Testis (tissue), 3 donors: ENCODE results near the gene DLG2. TPM values are rescaled to one million over a fixed set of nuclear protein-coding genes. Genes with fewer than 3 reads are reported as not detected.
"Not testable (repeated sequence)": the region's sequence is repeated elsewhere in the genome, so short reads cannot be mapped to it uniquely, and the experiment has no call there.

Experiments
- DNase-seq: peaks from one replicate; pipeline ENCODE4 v3.0.0-alpha.2; 2019
- H3K27ac ChIP-seq, 2 donors: fragments of 200-600 bp; sonication (generic); one replicate each; pipeline ENCODE4 v1.5.1; 2019
- H3K27me3 ChIP-seq: fragments of 200-600 bp; sonication (generic); one replicate; pipeline ENCODE4 v1.5.1; 2019
- H3K36me3 ChIP-seq: fragments of 200-600 bp; sonication (generic); one replicate; pipeline ENCODE4 v1.5.1; 2017; ENCODE audit warnings: low read depth; ENCODE audit errors: missing control alignments
- H3K4me1 ChIP-seq: fragments of 200-600 bp; sonication (generic); one replicate; pipeline ENCODE4 v1.5.1; 2019
- H3K4me3 ChIP-seq, 2 donors: fragments of 200-600 bp; sonication (generic); one replicate each; pipeline ENCODE4 v1.5.1; 2017 to 2019
- H3K9me3 ChIP-seq: fragments of 200-600 bp; sonication (generic); one replicate; pipeline ENCODE4 v1.5.1; 2017
- POLR2A ChIP-seq: fragments of 450-650 bp; IDR thresholded peaks from one replicate; pipeline ENCODE4 v1.6.1; 2017; ENCODE audit warnings: antibody characterized with exemption, mild to moderate bottlenecking, moderate library complexity
- WGBS, 2 donors: methylation state at CpG; one replicate each; pipeline ENCODE4 v1.1.5; 2018; 5-methylcytosine and 5-hydroxymethylcytosine counted together
- intact Hi-C: fragments of 100-400 bp; cut with DNase I; formaldehyde crosslinking; loops from one replicate; pipeline ENCODE4 v1.15.1; 2023; ENCODE audit warnings: low total_unique reads
- polyA plus RNA-seq: library from polyadenylated mRNA; stranded (reverse); fragments of 350-450 nt; fragmentation: Illumina TruSeq; extraction: RNeasy Lipid Tissue Mini Kit (QIAGEN cat#74804); gene quantifications from one replicate; pipeline ENCODE4 v1.2.3, GENCODE V29; 2014; ENCODE audit warnings: low read depth, low replicate concordance; ENCODE audit not compliant: insufficient read depth
- total RNA-seq, 2 donors: library from RNA; depleted of rRNA; stranded (reverse); fragments of >200 nt; gene quantifications; one replicate each; pipeline ENCODE4 v1.2.3, GENCODE V29; 2016
- TF ChIP-seq, protein P1 (sequence below), 3 experiments: fragments of 450-650 bp in 2 of 3; fragments of 200-600 bp in 1 of 3; sonication (generic) in 1 of 3; IDR thresholded peaks; one replicate each; pipeline ENCODE4 v1.5.1; 2016 to 2019; ENCODE audit warnings: antibody characterized with exemption in 3 of 3, mild to moderate bottlenecking in 2 of 3, moderate library complexity in 1 of 3

Gene DLG2
- total and polyA plus RNA-seq, 3 donors from 2014 or later: 13.8 to 23.0 (median 14.1) TPM

DNA sequence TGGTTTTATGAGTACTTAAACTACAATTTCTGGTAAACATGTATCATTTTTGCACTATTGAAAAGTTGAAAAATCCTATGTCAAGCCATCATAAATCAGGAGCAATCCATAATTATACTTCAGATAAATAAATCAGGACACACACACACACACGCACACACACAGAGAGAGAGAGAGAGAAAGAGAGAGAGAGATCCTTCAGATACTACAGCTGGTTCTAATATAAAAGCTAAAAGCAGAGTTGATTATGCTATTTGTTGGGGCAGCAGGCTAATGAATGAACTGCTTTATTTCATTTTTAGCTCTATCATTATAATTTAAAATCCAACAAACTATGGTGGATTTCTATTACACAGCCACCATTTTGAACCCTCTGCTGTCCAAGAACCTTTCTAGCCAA, 2018.6 kb downstream of the DLG2 start:
- intact Hi-C loops: no loop called here
- TF ChIP-seq, protein P1, sequence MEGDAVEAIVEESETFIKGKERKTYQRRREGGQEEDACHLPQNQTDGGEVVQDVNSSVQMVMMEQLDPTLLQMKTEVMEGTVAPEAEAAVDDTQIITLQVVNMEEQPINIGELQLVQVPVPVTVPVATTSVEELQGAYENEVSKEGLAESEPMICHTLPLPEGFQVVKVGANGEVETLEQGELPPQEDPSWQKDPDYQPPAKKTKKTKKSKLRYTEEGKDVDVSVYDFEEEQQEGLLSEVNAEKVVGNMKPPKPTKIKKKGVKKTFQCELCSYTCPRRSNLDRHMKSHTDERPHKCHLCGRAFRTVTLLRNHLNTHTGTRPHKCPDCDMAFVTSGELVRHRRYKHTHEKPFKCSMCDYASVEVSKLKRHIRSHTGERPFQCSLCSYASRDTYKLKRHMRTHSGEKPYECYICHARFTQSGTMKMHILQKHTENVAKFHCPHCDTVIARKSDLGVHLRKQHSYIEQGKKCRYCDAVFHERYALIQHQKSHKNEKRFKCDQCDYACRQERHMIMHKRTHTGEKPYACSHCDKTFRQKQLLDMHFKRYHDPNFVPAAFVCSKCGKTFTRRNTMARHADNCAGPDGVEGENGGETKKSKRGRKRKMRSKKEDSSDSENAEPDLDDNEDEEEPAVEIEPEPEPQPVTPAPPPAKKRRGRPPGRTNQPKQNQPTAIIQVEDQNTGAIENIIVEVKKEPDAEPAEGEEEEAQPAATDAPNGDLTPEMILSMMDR (IDR thresholded peaks at IDR 0.05): no peak
- TF ChIP-seq POLR2A: no peak
- Histone ChIP-seq H3K4me1 (no peaks in the 10 kb centered on the region), H3K4me3 (no peak overlapping the region), H3K27me3 (no peaks in the 10 kb centered on the region), H3K36me3 (no peaks in the 10 kb centered on the region), H3K9me3 (no peaks in the 10 kb centered on the region), H3K27ac (no peak overlapping the region)
- WGBS, 2 donors: 88 to 94% methylated on average over 1 of the region's 1 CpG
- DNase-seq: no peak

DNA sequence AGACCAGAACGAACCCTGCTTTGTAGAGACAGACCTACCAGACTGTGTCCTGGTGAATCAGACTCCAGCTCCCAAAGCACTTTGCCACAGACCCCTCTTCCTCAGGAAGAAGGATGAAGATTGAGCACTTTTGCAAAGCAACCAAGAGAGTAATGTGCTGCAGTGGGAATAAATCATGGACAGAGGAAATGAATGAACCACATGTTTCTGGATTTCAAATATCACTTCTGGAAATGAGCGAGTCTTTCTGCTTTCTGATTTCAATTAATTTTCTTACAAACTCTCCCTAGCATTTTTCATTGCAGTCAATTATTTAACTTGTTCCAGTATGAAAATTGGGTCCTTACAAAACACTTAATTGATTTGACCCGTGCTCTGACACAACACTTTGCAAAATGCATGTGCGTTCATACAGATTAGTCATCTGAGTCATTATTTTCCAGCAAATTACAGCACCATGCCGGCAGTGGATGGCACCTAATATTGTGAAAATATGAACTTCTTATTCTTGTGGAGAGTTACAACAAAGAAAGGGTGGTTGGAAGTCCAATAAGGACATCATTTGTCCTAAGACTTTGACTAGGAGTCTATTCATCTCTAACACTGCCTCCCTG, 2025.1 kb downstream of the DLG2 start:
- TF ChIP-seq POLR2A: no peak
- TF ChIP-seq, protein P1 (IDR thresholded peaks at IDR 0.05): no peak
- H3K4me3 ChIP-seq: no peak overlapping the region
- no peaks in the 10 kb centered on the region for H3K36me3 ChIP-seq
- 81 to 88% methylated on average over 5 of the region's 5 CpGs for WGBS, 2 donors
- H3K27me3 ChIP-seq: no peaks in the 10 kb centered on the region
- no peak overlapping the region for H3K27ac ChIP-seq
- DNase-seq: no peak
- H3K9me3 ChIP-seq: no peaks in the 10 kb centered on the region
- intact Hi-C loops: no loop called here
- no peaks in the 10 kb centered on the region for H3K4me1 ChIP-seq

DNA sequence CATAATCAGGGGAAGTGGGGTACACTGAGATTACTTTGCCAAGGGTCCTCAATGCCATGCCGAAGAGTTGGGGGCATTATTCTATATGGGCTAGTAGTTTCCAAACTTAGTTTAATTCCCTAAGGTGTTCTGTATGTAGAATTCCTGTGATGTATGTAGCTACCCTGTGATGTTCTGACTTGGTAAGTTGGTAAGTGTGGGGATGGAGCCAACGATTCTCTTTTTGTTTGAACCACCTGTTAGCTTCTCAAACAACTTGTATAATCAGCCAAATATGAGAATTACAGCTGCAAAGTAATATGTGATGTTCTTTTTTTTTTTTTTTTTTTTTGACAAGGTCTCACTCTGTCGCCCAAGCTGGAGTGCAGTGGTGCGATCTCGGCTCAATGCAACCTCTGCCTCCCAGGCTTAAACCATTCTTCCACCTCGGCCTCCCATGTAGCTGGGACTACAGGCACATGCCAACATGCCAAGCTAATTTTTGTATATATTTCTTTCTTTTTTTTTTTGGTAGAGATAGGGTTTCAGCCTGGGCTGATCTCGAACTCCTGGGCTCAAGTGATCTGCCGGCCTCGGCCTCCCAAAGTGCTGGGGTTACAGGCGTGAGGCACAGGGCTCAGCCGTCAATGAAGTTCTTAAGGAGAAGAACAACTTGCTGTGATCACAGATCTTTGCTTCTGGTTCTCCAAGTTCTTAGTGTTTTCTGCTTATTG, 2025.8 kb downstream of the DLG2 start:
- 89 to 95% methylated on average over 11 of the region's 11 CpGs for WGBS, 2 donors
- Histone ChIP-seq H3K4me3 (no peak overlapping the region), H3K36me3 (no peaks in the 10 kb centered on the region), H3K27me3 (no peaks in the 10 kb centered on the region), H3K27ac (no peak overlapping the region), H3K4me1 (no peaks in the 10 kb centered on the region), H3K9me3 (no peaks in the 10 kb centered on the region)
- no peak for TF ChIP-seq POLR2A
- TF ChIP-seq, protein P1 (IDR thresholded peaks at IDR 0.05): no peak
- intact Hi-C loops: no loop called here
- no peak for DNase-seq

DNA sequence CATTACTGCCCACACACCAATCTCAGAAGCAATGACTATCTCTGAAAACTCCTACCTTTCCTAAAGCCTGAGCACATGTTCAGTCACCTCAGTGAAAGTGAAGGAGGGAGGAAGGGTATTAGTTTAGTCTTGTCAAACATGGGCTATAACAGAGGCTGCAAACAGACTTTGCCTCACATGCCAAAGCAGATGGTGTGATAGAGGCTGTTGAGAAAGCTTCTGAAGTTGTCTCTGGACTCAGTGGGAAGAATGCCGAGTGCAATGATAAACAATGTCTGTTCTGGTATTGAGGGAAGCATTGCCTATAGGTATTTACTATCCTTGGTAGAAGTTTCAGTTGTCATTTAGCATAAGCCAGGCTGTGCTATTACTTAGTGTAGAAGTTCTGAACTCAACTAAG, 2026.5 kb downstream of the DLG2 start:
- H3K36me3 ChIP-seq: no peaks in the 10 kb centered on the region
- no peak for TF ChIP-seq POLR2A
- TF ChIP-seq, protein P1 (IDR thresholded peaks at IDR 0.05): no peak
- DNase-seq: no peak
- H3K4me3 ChIP-seq: no peak overlapping the region
- 83 to 93% methylated on average over 1 of the region's 1 CpG for WGBS, 2 donors
- intact Hi-C loops: no loop called here
- H3K4me1 ChIP-seq: no peaks in the 10 kb centered on the region
- H3K27me3 ChIP-seq: no peaks in the 10 kb centered on the region
- H3K9me3 ChIP-seq: no peaks in the 10 kb centered on the region
- no peak overlapping the region for H3K27ac ChIP-seq

DNA sequence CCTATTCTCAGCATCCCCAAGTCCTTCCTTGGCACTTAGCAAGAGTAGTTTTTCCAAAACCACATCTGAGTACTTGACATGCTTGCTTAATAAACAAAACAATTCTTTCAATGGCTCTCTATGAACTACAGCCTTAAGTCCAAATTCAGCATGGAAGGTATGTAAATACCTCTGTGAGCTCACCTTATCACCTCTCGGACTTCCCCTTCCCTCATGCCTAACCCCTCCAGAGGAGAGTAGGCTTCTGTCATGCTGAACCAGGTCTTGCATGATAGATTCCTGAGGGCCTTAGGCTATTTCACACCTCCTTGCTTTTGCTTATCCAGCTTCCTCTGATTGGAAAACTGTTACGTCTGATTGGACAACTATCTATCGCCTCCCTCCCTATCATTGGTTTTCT, 2028.1 kb downstream of the DLG2 start:
- Histone ChIP-seq H3K4me1 (no peaks in the 10 kb centered on the region), H3K4me3 (no peak overlapping the region), H3K27ac (no peak overlapping the region), H3K9me3 (no peaks in the 10 kb centered on the region), H3K36me3 (no peaks in the 10 kb centered on the region), H3K27me3 (no peaks in the 10 kb centered on the region)
- 92% methylated on average over 3 of the region's 3 CpGs for WGBS, 2 donors
- DNase-seq: no peak
- intact Hi-C loops: no loop called here
- TF ChIP-seq, protein P1 (IDR thresholded peaks at IDR 0.05): no peak
- TF ChIP-seq POLR2A: no peak

DNA sequence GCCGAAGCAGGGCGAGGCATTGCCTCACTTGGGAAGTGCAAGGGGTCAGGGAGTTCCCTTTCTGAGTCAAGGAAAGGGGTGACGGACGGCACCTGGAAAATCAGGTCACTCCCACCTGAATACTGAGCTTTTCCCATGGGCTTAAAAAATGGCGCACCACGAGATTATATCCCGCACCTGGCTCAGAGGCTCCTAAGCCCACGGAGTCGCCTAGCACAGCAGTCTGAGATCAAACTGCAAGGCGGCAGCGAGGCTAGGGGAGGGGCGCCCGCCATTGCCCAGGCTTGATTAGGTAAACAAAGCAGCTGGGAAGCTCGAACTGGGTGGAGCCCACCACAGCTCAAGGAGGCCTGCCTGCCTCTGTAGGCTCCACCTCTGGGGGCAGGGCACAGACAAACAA, 2039.3 kb downstream of the DLG2 start:
- WGBS, 2 donors: 58 to 77% methylated on average over 8 of the region's 14 CpGs
- not testable (repeated sequence) for H3K36me3 ChIP-seq

More for the DNA sequence above, 2039.3 kb downstream of the DLG2 start:
- H3K4me3 ChIP-seq, H3K9me3 ChIP-seq, H3K27me3 ChIP-seq, H3K4me1 ChIP-seq, H3K27ac ChIP-seq, DNase-seq, intact Hi-C loops: not testable (repeated sequence)
